PFSK-1 (cell line): ENCODE data around the gene ABCA1.

Source experiments
- FOXP2 ChIP-seq: optimal IDR thresholded peaks from 2 replicates; pipeline ENCODE3; 2011; ENCODE audit warnings: borderline replicate concordance, control low read depth, inconsistent platforms; ENCODE audit not compliant: insufficient read depth; ENCODE audit errors: extremely low read length, extremely low read depth
- POLR2AphosphoS5 ChIP-seq: IDR thresholded peaks from 2 replicates; pipeline ENCODE4 v1.6.1; 2012; ENCODE audit warnings: low read depth, mild to moderate bottlenecking, control low read depth, low read length, moderate library complexity
- REST ChIP-seq, 2 experiments: IDR thresholded peaks; 2 replicates each; pipeline versions ENCODE4 v1.6.1 to v1.8.0; 2011 to 2012; ENCODE audit warnings: low read depth in 2 of 2, low read length in 2 of 2, control low read depth in 1 of 2, inconsistent platforms in 1 of 2, mild to moderate bottlenecking in 1 of 2, moderate library complexity in 1 of 2; ENCODE audit not compliant: insufficient read depth in 1 of 2
- SIN3A ChIP-seq: IDR thresholded peaks from 2 replicates; pipeline ENCODE4 v1.6.1; 2012; ENCODE audit warnings: mild to moderate bottlenecking, low read length, moderate library complexity, borderline replicate concordance; ENCODE audit not compliant: insufficient read depth
- TAF1 ChIP-seq: IDR thresholded peaks from 2 replicates; pipeline ENCODE4 v1.6.1; 2012; ENCODE audit warnings: low read length, control low read depth, borderline replicate concordance; ENCODE audit not compliant: insufficient read depth

The ABCA1 gene

GRCh38 chr9:104899759-104900247, 28.2 kb downstream of the ABCA1 start:
- no peak for TF ChIP-seq SIN3A
- TF ChIP-seq FOXP2: no peak
- TF ChIP-seq REST (IDR thresholded peaks at IDR 0.05; ENCODE audit: insufficient read depth in 1 of 2, low read depth in 2 of 2, low read length in 2 of 2): no peak
- no peak for TF ChIP-seq POLR2AphosphoS5
- TF ChIP-seq TAF1: no peak

- TF ChIP-seq REST (IDR thresholded peaks at IDR 0.05; ENCODE audit: insufficient read depth in 1 of 2, low read depth in 2 of 2, low read length in 2 of 2): no peak
- no peak for TF ChIP-seq POLR2AphosphoS5
Observed at GRCh38 chr9:104896131-104896530, 31.8 kb downstream of the ABCA1 start.

- TF ChIP-seq REST (IDR thresholded peaks at IDR 0.05; ENCODE audit: insufficient read depth in 1 of 2, low read depth in 2 of 2, low read length in 2 of 2) (no peak), SIN3A (no peak), FOXP2 (no peak), TAF1 (no peak), POLR2AphosphoS5 (no peak)
Observed at GRCh38 chr9:104895572-104895971, 32.4 kb downstream of the ABCA1 start.

GRCh38 chr9:104892701-104893100, 35.3 kb downstream of the ABCA1 start:
- TF ChIP-seq SIN3A (no peak), TAF1 (no peak), POLR2AphosphoS5 (no peak), REST (IDR thresholded peaks at IDR 0.05; ENCODE audit: insufficient read depth in 1 of 2, low read depth in 2 of 2, low read length in 2 of 2) (no peak), FOXP2 (no peak)

GRCh38 chr9:104890433-104890770, 37.6 kb downstream of the ABCA1 start:
- no peak for TF ChIP-seq SIN3A
- no peak for TF ChIP-seq REST (IDR thresholded peaks at IDR 0.05; ENCODE audit: insufficient read depth in 1 of 2, low read depth in 2 of 2, low read length in 2 of 2)
- TF ChIP-seq POLR2AphosphoS5: no peak
- TF ChIP-seq TAF1: no peak
- TF ChIP-seq FOXP2: no peak
